Fibroblast of skin of right biceps (primary cell): Measurements from ENCODE around the gene HSPA12A.

Experiments
- DNase-seq: peaks from one replicate; pipeline ENCODE4 v3.0.0-alpha.2; 2013

HSPA12A gene

DNA sequence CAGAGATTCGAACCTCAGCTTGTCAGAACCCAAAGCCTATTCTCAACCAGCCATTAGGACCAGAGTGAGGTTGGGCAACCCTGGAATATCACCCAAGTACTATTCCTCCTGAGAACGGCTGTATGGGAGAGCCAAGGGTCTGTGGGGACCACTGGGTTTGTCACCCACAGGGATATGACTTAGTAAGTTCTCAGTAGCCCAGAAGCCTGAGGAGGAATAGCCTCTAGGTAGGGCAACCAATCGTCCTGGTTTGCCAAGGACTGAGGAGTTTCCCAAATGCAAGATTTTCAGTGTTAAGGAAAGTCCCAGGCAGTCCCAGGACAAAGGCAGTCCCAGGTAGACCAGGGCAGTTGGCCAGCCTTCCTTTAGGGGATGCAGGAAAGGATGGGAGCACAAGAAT lies 74.9 kb downstream of the HSPA12A start:
- DNase-seq: no peak

DNA sequence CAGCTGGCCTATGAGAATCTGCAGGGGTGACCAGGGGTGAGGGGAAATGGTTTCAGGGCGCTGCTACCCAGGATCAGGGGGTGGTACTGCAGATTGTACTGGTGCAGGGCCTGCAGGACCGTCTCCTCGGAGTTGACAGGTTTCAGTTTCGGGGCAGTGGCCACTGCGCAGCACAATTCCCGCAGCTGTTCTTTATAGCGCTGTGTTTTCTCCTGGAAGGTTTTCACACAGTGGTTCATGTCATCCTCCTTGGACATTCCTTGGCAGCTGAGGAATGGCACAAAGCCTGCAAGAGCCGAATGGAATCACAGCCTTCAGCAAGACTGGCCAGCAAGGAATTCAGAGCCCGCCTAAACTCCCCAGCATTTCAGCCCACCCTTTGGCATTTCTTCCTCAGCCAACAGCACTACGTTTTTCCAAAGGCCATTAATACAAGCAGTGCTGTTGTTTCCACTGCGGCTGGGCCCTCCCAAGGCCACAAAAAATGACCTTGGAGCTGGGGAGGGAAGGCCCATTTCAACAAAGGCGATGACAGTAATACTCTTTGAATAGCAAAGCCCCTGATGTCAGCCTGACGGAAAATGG lies 76.7 kb downstream of the HSPA12A start:
- DNase-seq: no peak

DNA sequence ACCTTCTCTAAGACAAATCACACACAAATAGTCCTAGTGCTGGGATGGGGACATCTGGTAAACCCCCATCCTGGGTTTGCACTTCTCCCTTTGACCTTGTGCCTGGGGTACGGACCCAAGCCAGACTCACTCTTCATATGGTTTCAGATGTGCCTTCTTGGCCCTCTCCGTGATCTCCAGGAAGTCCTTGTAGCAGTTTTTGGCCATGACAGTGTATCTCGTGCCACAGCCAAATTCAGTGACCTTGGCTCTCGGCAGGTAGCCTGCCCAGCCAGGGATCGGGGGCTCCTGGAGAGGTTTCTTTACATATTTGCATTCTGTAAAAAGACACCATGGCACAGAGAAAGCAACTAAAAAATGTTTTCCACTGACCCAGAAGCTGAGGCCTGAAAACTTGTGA lies 77.7 kb downstream of the HSPA12A start:
- no peak for DNase-seq

DNA sequence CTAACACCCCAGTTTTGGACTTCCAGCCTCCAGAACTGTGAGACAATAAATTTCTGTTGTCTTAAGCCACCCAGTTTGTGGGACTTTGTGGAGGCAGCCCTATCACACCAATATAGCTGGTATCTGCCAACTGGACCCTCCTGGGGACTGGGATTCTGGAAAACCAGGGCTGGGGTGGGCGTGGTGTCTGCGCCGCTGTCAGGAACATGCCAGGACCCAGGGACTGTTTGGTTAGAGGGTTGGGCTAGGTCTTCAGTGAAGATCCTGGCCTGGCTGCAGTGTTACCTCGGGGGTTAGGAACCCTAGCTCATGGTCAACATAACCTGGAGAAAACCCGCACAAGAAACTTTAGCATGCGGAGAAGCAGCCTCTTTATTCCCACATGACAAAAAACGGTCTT lies 79.0 kb downstream of the HSPA12A start:
- DNase-seq: no peak

DNA sequence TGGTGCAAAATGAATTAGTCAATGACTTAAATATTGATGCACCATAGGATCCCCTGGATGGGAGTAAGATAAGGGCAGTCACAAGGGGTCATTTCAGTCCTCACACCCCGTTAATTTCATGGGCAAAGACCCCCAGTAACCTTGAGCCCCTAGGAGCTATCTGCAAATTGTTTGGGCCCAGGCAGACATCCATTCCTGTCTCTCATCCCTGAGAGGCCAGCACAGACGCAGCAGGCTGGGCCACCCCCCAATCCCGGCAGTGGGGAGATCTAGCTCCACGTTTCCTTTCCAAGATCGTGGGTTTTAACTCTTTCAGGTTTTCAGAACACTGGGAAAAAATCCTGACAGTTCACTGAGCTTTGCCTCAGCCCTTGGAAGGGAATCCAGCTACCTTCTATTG lies 81.5 kb downstream of the HSPA12A start:
- no peak for DNase-seq

DNA sequence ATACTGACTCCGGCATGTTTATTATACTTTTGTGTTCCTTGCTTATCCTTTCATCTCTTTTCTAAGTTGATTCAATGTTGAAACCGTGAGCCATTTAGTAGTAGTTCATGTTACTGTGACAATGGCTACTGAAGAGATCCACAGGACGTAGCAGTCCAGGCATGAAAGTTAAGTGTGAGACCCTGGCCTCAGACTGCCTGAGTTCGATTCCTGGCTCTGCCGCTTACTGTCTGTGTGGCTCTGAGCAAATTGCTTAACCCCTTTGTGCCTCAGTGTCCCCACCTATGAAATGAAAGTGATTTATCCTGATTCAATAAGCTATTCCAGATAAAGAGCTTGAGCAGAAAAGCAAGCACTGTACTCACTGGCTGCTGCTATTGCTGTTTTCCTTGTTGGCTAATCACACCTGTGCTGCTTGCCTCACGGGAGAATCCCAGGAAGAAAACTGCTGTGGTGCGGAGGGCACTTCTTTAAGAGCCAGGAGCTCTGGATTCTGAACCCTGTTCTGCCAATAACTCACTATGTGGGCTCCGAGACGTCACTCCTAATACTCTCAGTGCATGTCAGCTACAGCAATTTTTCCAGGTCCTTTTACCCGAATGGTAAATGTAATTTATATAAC lies 83.2 kb downstream of the HSPA12A start:
- DNase-seq: no peak

DNA sequence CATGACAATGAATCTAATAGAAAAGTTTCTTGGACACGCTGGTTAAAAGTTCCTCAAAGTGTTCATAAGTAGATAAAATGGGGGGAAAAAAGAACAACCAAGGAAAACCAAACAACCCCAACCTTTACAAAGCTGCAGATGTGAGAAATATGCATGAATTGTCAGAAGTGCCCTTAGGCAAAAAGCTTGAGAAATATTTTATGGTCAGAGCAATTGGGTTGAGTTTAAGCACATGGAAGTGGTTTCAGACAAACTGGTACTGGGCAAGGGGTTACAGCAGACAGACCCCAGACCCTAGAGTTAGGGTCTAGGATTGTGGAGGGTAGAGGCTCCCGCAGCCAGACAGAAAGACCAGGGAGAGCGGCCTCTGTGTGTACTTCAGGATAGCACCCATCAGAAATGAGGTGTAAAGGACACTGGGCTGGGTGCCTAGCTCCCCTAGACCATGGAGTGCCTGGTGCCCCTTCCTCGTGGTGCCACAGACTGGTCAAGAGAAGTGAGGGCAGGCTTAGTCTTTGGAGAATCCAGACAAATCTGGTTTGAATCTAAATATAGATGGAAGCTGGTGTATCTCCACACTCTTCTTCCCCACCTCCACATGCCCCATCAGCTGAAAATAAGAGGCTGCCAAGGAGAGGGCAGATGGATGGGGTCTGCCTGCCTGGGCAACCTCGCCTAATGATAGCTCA lies 84.4 kb downstream of the HSPA12A start:
- DNase-seq: no peak

DNA sequence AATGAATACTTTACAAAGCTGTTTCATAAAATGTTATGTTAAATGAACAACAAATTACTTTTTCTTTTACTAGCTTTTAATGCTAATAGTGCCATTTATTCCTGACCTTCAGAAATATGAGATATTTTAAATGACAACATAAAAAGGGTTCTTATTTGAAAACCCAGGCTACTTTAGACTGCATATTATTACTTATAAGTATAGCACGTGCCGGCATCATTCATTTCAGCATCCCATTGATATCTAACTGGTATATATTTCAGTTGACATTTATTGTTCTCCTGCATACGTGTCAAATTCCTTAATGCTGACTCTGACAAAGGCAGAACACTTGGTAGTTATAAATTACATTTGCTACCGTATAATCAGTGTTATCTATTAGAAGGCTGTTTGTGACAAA lies 86.3 kb downstream of the HSPA12A start:
- no peak for DNase-seq

DNA sequence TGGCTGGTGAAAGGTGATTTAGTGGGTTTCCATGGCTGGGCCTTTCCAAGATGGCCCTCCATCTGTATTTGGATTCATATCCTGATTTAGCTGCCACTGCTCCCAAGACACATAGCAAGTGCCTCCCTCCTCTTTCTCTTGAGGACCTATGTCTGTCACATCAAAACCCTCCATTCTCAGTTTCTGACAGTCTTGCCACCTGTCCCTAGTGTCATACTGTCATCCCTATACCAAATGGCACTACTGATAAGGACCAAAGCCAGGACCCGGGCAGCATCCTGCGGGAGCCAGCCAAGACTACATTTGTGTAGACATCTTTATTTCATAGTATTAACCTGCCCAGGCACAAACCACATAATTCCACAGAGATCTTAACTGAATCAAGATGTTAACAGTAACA lies 86.8 kb downstream of the HSPA12A start:
- DNase-seq: no peak

DNA sequence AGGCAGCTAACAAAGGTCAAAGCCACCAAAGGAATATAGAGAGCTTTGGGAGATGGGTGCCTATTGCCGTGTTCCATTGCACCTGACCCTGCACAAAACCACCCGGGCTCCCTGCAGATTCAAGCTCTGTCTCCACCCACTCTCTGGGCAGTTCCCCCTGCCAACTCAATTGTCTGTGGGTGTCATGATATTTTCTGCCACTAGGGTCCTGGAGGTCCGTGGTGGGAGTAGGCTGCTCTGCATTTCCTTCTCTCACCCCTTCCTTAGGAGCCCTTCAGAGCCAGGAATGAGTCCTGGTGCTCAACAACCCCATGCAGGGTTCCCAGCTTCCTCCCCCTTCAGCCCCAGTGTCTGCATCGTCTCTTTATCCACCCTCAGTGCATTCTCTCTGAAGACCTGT lies 87.5 kb downstream of the HSPA12A start:
- DNase-seq: no peak

DNA sequence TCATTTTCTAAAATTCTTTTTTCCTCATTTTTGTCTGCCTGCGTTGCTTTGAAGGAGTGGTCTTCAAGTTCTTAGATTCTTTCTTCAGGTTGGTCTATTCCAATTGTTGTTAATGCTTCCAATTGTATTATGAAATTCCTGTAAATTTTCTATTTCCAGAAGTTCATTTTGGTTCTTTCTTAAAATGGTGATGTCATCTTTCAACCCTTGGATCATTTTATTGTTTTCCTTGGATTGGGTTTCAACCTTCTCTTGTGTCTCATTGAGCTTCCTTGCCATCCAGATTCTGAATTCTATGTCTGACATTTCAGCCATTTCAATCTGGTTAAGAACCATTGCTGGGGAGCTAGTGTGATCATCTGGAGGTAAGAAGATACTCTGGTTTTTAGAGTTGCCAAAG lies 88.5 kb downstream of the HSPA12A start:
- no peak for DNase-seq

DNA sequence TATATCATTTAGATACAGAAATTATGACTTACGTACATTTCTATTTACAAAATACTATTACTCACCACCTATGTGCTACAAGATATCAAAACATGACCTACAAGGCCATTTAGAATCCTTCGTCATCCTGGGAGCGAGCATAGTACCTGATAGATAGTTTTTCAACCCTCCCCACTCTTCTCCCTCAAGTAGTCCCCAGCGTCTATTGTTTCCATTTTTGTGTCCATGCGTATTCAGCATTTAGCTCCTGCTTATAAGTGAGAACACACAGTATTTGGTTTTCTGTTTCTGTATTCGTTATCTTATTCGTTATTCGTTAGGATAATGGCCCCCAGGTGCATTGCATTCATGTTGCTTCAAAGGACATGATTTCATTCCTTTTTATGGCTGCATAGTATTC lies 93.5 kb downstream of the HSPA12A start:
- DNase-seq: no peak

DNA sequence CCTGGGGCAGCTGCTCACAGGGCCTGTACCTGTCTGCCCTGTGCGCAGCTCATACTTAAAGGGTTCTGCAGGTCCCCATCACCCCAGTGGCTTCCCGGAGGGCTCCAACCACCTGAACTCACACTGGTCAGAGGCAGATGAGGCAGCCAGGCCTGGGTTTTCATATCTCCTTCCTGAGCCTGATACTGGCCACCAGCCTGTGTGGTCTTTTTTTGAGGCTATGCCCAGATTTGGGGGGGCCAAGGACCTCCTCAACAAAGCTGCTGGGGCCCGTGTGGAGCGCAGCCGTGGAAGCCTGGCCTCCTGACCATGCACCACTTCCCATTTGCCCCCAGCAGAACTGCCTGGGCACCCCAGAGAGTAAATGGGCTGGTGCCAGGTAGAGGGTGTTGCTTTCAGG lies 95.9 kb downstream of the HSPA12A start:
- no peak for DNase-seq

DNA sequence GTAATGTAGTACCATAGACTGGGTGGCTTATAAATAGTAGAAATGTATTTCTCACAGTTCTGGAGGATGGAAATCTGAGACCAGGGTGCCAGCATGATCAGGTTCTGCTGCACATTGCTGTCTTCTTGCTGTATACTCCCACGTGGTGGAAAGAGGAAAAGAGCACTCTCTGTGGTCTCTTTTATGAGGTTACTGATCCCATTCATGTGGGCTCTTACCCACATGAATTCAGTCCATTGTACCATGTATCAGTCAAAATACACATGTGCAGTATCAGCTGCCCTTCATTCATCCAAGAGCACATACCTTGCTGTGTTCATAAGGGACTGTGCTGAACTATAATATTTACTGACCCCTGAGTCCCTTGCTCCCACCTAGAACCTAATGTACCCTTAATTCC lies 104.5 kb downstream of the HSPA12A start:
- no peak for DNase-seq

DNA sequence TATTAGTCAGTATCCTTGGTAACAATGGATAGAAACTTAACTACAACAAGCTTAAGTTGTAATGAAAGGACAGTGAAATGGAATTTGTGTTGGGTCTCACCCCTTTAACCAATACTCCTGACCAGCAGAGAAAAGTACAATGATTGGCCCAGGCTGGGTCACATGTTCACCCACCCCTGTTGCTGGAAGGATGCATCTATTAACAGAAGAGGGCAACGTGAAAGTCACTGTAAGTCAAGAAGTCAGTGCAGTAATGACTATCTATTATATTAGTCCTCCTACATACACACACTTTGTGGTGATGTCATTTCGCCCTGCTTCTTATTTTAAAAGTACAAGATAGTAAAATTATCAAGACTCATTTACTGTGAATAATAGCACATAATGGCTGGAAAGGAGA lies 105.4 kb downstream of the HSPA12A start:
- DNase-seq: no peak

DNA sequence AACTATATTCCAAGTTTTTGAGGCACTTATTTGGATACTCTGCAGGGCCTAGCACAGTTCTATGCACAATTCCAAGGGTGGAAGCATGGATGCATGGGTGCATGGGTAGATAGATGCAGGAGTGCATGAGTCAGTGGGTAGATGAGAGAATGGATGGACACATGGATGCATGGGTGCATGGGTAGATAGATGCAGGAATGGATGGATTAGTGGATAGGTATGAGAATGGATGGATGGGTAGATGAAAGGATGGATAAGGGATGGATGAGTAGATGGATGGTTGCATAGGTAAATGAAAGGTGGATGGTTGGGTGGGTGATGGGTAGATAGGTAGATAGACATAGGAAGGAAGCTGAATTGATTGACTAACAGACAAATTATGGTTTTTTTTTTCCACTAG lies 106.0 kb downstream of the HSPA12A start:
- no peak for DNase-seq

DNA sequence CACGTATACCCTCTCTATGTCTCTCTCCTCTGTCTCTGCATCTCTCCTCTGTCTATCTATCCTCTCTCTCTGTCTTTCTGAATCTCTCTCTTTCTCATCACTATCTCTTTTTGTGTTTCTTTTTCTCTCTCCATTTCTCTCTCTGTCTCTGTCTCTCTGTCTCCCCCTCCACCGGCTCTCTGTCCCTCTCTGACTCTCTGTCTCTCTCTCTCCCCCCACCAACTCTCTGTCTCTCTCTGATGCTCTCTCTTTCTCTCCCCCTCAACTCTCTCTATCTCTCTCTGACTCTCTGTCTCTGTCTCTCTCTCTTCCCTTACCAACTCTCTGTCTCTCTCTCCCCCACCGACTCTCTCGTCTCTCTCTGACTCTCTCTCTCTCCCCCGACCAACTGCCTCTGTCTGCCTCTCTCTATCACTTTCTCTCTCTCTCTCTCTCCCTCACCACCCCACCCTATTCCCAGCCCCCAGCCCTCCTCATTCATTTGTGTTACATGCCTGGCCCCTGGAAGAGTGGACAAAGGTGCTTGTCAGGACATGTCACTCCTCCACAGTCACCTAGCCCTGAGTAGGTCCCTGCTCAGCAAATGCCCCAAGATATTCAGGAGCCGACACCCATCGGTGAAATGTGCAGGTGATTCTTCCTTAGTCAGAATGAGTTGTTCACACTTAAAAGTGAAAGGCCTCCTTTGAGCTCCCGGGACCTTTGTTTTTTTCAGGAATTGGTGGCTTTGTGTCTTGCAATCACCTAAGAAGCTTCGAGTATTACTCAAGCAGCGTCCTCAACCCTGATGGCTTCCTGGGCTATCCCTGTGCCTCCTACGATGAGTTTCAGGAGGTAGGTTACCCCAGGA lies 108.0 kb downstream of the HSPA12A start:
- no peak for DNase-seq

DNA sequence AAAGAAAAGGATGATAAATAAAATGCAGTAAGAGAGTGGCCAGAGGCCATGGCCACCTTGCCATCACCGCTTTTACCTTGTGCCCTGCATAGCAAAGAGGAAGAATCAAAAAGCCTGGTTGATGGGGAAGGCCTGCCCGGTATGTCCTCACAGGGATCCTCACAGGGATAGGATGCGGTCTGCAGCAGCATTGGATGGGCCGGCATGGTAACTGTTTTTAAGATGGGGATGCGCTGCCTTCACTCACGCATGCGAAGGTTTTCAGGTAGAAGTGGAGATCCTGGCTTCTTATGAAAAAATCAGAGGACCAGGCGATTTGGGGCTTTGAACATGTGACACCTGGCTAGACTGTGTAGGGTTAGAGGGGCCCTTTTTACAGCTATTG lies 109.2 kb downstream of the HSPA12A start:
- no peak for DNase-seq

DNA sequence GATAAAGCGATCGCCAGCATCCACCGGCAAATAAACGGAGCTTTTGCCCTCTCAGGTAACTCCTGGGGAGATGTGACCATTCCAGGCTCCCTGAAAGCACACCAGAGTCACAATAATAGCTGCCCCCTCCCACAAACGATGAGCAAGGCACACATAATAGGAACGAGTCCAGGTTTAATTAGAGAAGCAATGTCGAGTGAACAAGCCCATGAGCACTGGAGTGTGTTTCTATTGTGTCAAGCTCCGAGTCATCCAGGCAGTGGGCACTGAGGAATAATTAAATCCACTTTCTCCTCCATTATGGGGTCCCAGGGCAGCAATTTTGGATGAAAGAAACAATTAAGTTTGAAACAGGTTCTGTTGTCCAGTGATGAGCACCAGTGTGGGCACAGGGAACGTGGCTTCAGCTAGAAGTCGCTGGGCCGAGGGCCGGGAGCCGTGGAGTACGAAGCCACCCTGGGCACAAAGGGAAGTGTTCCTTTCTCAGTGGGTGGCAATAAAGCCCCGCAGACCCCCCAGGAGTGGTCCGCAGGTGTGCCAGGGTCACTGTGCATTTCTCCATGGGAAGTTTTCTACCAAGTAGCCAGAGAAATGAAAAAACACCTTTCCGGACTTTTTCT lies 109.7 kb downstream of the HSPA12A start:
- DNase-seq: no peak

DNA sequence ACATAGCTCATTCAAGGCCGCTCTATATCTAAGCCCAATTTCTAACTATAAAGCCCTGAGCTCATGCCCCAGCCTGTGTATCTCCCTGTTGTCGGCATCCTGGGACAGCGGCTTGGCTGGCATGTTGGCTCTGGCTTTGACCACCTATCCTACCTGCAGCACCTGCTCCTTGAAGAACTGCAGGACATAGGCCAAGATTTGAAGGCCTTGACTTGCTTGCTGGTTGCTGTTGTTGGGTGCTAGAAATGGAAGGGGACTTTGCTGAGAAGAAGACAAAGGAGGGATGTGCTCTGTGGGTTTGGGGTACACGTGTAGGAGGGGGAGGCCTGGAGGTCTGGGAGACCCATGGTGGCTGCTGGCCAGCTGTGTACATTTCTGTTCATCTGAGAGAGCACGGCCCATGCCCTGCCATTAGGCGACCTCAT lies 110.5 kb downstream of the HSPA12A start:
- DNase-seq: no peak

DNA sequence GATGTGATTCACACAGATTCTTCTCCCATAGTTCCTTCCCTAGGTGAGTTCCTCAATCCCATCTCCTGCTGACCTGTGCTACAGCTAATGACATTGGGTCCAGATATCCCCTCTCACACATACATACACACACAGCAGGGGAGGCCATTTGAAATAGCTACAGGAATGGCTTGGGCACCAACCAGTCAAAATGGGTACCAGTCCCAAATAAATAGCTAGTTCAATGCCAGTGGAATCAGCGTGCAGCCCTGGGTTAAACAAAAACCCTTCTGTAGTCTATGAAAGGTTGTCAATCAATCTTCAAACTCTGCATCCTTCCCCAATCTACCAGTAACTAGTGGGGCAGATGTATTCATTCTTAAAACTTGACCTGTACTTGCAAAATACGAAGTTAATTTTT lies 112.3 kb downstream of the HSPA12A start:
- no peak for DNase-seq

DNA sequence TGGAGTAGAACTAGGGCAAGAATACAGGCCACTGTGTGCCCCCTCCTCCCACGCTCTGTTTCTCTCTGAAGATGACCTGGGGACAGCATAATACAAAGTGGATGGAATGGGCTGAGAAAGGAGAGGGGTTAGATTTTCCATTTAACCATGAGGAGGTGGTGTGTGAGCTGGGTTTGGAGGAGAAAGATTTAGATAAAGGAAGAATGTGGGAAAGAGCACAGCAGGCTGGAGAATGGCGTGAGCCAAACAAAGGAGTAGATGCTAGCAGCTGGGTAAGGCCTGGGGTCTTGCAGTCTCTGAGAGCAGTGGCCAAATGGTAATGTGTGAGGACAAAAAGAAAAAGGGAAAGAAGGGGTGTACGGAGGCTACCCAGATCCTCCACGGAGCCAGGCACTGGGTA lies 113.0 kb downstream of the HSPA12A start:
- no peak for DNase-seq

DNA sequence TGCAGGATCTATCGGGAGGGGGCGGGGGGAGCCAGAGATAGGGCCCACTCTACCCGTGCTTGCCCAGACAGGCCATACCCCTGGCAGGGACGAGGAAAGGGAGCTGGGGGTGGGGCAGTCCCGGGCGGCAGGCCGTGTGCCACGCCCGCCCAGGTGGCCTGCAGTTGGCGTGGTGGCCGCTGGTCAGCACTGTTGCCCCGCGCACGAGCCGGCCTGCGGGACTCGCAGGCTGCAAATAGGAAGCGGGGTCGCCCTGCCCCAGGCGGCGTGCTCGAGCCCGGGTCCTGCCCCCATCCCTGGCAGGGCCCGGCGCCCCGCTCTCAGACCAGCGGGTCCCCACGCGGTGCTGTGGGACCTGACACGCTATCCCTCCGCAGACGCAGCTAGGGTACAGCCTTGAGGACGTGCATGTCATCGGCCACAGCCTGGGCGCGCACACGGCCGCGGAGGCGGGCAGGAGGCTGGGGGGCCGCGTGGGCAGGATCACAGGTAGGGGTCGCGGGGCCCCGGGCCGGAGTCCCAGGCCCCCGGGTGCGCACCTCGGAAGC lies 114.9 kb downstream of the HSPA12A start:
- DNase-seq: no peak
